H9 (cell line): ENCODE results near the gene PTCD2. TPM values are rescaled to one million over a fixed set of nuclear protein-coding genes. Genes with fewer than 3 reads are reported as not detected.
"Not testable (repeated sequence)": the region's sequence is repeated elsewhere in the genome, so short reads cannot be mapped to it uniquely, and the experiment has no call there.

Source experiments
- DNase-seq: peaks from one replicate; pipeline ENCODE4 v3.0.0-alpha.2; 2017
- H2AFZ ChIP-seq: one replicate; pipeline ENCODE4 v1.6.1; 2013; ENCODE audit warnings: mild to moderate bottlenecking, low read length, control low read depth, moderate library complexity
- H2AK5ac ChIP-seq: 2 replicates; pipeline ENCODE4 v1.6.1; 2013; ENCODE audit warnings: low read length, control low read depth, mixed read lengths; ENCODE audit not compliant: insufficient read length
- H2BK120ac ChIP-seq: one replicate; pipeline ENCODE4 v1.6.1; 2013; ENCODE audit warnings: low read depth, mild to moderate bottlenecking, low read length, control low read depth, inconsistent platforms; ENCODE audit not compliant: poor library complexity, severe bottlenecking
- H2BK12ac ChIP-seq: 2 replicates; pipeline ENCODE4 v1.6.1; 2013; ENCODE audit warnings: low read length, control low read depth, mixed read lengths, low read depth; ENCODE audit not compliant: insufficient read length
- H2BK15ac ChIP-seq: 2 replicates; pipeline ENCODE4 v1.6.1; 2013; ENCODE audit warnings: low read depth, low read length, control low read depth
- H2BK20ac ChIP-seq: one replicate; pipeline ENCODE4 v1.6.1; 2013; ENCODE audit warnings: low read depth, mild to moderate bottlenecking, low read length, control low read depth, inconsistent platforms; ENCODE audit not compliant: poor library complexity, severe bottlenecking
- H2BK5ac ChIP-seq: 2 replicates; pipeline ENCODE4 v1.6.1; 2013; ENCODE audit warnings: low read length, control low read depth, mixed read lengths; ENCODE audit not compliant: insufficient read length
- H3K14ac ChIP-seq: 2 replicates; pipeline ENCODE4 v1.6.1; 2013; ENCODE audit warnings: low read length, control low read depth; ENCODE audit not compliant: insufficient read depth
- H3K18ac ChIP-seq: 2 replicates; pipeline ENCODE4 v1.6.1; 2013; ENCODE audit warnings: low read depth, mild to moderate bottlenecking, mixed read lengths, low read length, control low read depth; ENCODE audit not compliant: insufficient read length
- H3K23ac ChIP-seq: 2 replicates; pipeline ENCODE4 v1.6.1; 2013; ENCODE audit warnings: low read length, control low read depth, mixed read lengths, low read depth; ENCODE audit not compliant: insufficient read length
- H3K23me2 ChIP-seq: 2 replicates; pipeline ENCODE4 v1.6.1; 2013; ENCODE audit warnings: low read depth, mild to moderate bottlenecking, mixed read lengths, low read length, control low read depth; ENCODE audit not compliant: insufficient read length, poor library complexity, severe bottlenecking
- H3K27ac ChIP-seq: 2 replicates; pipeline ENCODE4 v1.5.1; 2013; ENCODE audit warnings: low read length, control low read depth, mixed read lengths, low read depth; ENCODE audit not compliant: insufficient read length
- H3K27me3 ChIP-seq: 2 replicates; pipeline ENCODE4 v1.6.1; 2013; ENCODE audit warnings: low read length, control low read depth, inconsistent platforms; ENCODE audit not compliant: insufficient read depth
- H3K4ac ChIP-seq: 2 replicates; pipeline ENCODE4 v1.6.1; 2013; ENCODE audit warnings: low read depth, mild to moderate bottlenecking, control low read depth, inconsistent platforms, low read length, moderate library complexity
- H3K4me1 ChIP-seq: 2 replicates; pipeline ENCODE4 v1.6.1; 2013; ENCODE audit warnings: low read length, control low read depth, inconsistent platforms; ENCODE audit not compliant: insufficient read depth
- H3K4me2 ChIP-seq: 2 replicates; pipeline ENCODE4 v1.6.1; 2013; ENCODE audit warnings: low read length, control low read depth, mixed read lengths; ENCODE audit not compliant: insufficient read length, insufficient read depth
- H3K56ac ChIP-seq: 2 replicates; pipeline ENCODE4 v1.6.1; 2013; ENCODE audit warnings: low read depth, mild to moderate bottlenecking, mixed read lengths, low read length, control low read depth; ENCODE audit not compliant: insufficient read length
- H3K79me1 ChIP-seq: 2 replicates; pipeline ENCODE4 v1.6.1; 2013; ENCODE audit warnings: low read depth, mild to moderate bottlenecking, moderate library complexity, low read length, control low read depth, inconsistent platforms; ENCODE audit not compliant: insufficient read depth, poor library complexity, severe bottlenecking
- H3K79me2 ChIP-seq: 2 replicates; pipeline ENCODE4 v1.6.1; 2013; ENCODE audit warnings: low read length, control low read depth, inconsistent platforms; ENCODE audit not compliant: insufficient read depth
- H3K9ac ChIP-seq: 2 replicates; pipeline ENCODE4 v1.6.1; 2013; ENCODE audit warnings: low read length, control low read depth, mixed read lengths; ENCODE audit not compliant: insufficient read length; ENCODE audit errors: extremely low read depth
- H3K9me3 ChIP-seq: one replicate; pipeline ENCODE4 v1.6.1; 2013; ENCODE audit warnings: low read depth, low read length, inconsistent platforms; ENCODE audit not compliant: control insufficient read depth
- H3T11ph ChIP-seq: one replicate; pipeline ENCODE4 v1.6.1; 2013; ENCODE audit warnings: mild to moderate bottlenecking, low read length, control low read depth, inconsistent platforms
- H4K20me1 ChIP-seq: one replicate; pipeline ENCODE4 v1.6.1; 2013; ENCODE audit not compliant: control insufficient read depth, insufficient read length, insufficient read depth
- H4K5ac ChIP-seq: 2 replicates; pipeline ENCODE4 v1.6.1; 2013; ENCODE audit warnings: low read depth, mild to moderate bottlenecking, mixed read lengths, low read length, control low read depth; ENCODE audit not compliant: insufficient read length
- H4K8ac ChIP-seq: replicated peaks from 2 replicates; pipeline ENCODE4 v1.6.1; 2013; ENCODE audit warnings: low read length, control low read depth, mixed read lengths, low read depth; ENCODE audit not compliant: insufficient read length
- H4K91ac ChIP-seq: 2 replicates; pipeline ENCODE4 v1.6.1; 2013; ENCODE audit warnings: low read depth, mild to moderate bottlenecking, moderate library complexity, mixed read lengths, low read length, control low read depth; ENCODE audit not compliant: insufficient read length
- H3K27ac Mint-ChIP-seq, 3 experiments: 2 replicates in 2 of 3; 3 replicates in 1 of 3; pipeline ENCODE4 v1.8.0; 2020 to 2021; ENCODE audit warnings: mixed read lengths in 3 of 3, mild to moderate bottlenecking in 1 of 3, moderate library complexity in 1 of 3
- H3K27me3 Mint-ChIP-seq: 2 replicates; pipeline ENCODE4 v1.8.0; 2021; ENCODE audit warnings: low read depth, mild to moderate bottlenecking, moderate library complexity, mixed read lengths
- H3K36me3 Mint-ChIP-seq, 3 experiments: 2 replicates in 2 of 3; 3 replicates in 1 of 3; pipeline ENCODE4 v1.8.0; 2020 to 2021; ENCODE audit warnings: low read depth in 3 of 3, mixed read lengths in 3 of 3; ENCODE audit not compliant: insufficient read depth in 1 of 3
- H3K4me1 Mint-ChIP-seq, 2 experiments: 2 replicates each; pipeline ENCODE4 v1.8.0; 2020; ENCODE audit warnings: mixed read lengths in 2 of 2
- H3K4me3 Mint-ChIP-seq, 2 experiments: 2 replicates in 1 of 2; 3 replicates in 1 of 2; pipeline ENCODE4 v1.8.0; 2020 to 2021; ENCODE audit warnings: mild to moderate bottlenecking in 2 of 2, mixed read lengths in 2 of 2, moderate library complexity in 1 of 2
- H3K9me3 Mint-ChIP-seq, 2 experiments: 2 replicates in 1 of 2; 3 replicates in 1 of 2; pipeline ENCODE4 v1.8.0; 2020; ENCODE audit warnings: mild to moderate bottlenecking in 2 of 2, mixed read lengths in 2 of 2, moderate library complexity in 1 of 2
- WGBS: extraction: QIAGEN DNeasy Blood & Tissue Kit; methylation state at CpG from one replicate; pipeline ENCODE4 v1.1.7; 2013; ENCODE audit warnings: missing lambda C conversion rate, low lambda C conversion rate, mixed read lengths; ENCODE audit not compliant: insufficient read length; ENCODE audit errors: extremely low coverage; 5-methylcytosine and 5-hydroxymethylcytosine counted together
- total RNA-seq: library from RNA; stranded (reverse); gene quantifications from 2 replicates; pipeline ENCODE4 v1.2.1, GENCODE V29; 2021
- TF ChIP-seq, protein P1 (sequence below): fragments of 200-600 bp; sonication (generic); conservative IDR thresholded peaks from 3 replicates; pipeline ENCODE4 v1.8.0; 2021; ENCODE audit warnings: antibody characterized with exemption, mild to moderate bottlenecking

Gene PTCD2
- total RNA-seq, 1 experiment from 2014 or later, result 12.7 TPM

- H3K4me2 ChIP-seq, result no peak overlapping the region
- H3K79me2 ChIP-seq, result peaks cover 6% of the 10 kb centered on the region
- Mint-ChIP-seq H3K27ac (peak overlapping the region in 1 of 3 experiments; percentile 32; a peak in 1 of 7 replicates), H3K27me3 (no peaks in the 10 kb centered on the region), H3K36me3 (peaks cover 8 to 36% (median 25%) of the 10 kb centered on the region in 3 experiments; a peak in 5 of 7 replicates), H3K4me3 (no peak overlapping the region), H3K9me3 (no peaks in the 10 kb centered on the region), H3K4me1 (peaks cover 24 to 27% of the 10 kb centered on the region in 2 experiments)
- no peak overlapping the region for H3K23ac ChIP-seq
- H2AFZ ChIP-seq, result no peak overlapping the region
- no peak overlapping the region for H2BK120ac ChIP-seq
- H2BK15ac ChIP-seq, result no peak overlapping the region
- H4K20me1 ChIP-seq, result no peaks in the 10 kb centered on the region
- H3K27me3 ChIP-seq, result no peaks in the 10 kb centered on the region
- TF ChIP-seq, protein P1, sequence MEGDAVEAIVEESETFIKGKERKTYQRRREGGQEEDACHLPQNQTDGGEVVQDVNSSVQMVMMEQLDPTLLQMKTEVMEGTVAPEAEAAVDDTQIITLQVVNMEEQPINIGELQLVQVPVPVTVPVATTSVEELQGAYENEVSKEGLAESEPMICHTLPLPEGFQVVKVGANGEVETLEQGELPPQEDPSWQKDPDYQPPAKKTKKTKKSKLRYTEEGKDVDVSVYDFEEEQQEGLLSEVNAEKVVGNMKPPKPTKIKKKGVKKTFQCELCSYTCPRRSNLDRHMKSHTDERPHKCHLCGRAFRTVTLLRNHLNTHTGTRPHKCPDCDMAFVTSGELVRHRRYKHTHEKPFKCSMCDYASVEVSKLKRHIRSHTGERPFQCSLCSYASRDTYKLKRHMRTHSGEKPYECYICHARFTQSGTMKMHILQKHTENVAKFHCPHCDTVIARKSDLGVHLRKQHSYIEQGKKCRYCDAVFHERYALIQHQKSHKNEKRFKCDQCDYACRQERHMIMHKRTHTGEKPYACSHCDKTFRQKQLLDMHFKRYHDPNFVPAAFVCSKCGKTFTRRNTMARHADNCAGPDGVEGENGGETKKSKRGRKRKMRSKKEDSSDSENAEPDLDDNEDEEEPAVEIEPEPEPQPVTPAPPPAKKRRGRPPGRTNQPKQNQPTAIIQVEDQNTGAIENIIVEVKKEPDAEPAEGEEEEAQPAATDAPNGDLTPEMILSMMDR, result no peak
- H3K4me1 ChIP-seq, result 0 out of 2 replicates have a peak, but pooled peaks cover 3% of the 10 kb centered on the region
- no peak overlapping the region for H4K91ac ChIP-seq
- no peak overlapping the region for H3K18ac ChIP-seq
- H3K4ac ChIP-seq, result no peak overlapping the region
- H3K27ac ChIP-seq, result no peak overlapping the region
- H4K5ac ChIP-seq, result no peak overlapping the region
- no peak overlapping the region for H2BK20ac ChIP-seq
- no peak overlapping the region for H4K8ac ChIP-seq
- H2BK12ac ChIP-seq, result no peak overlapping the region
- H3K9me3 ChIP-seq, result no peaks in the 10 kb centered on the region
- H3K14ac ChIP-seq, result no peak overlapping the region
- H3K23me2 ChIP-seq, result no peaks in the 10 kb centered on the region
- H2BK5ac ChIP-seq, result no peak overlapping the region
- DNase-seq, result no peak
- H3K79me1 ChIP-seq, result peaks cover 6% of the 10 kb centered on the region
- no peak overlapping the region for H3K56ac ChIP-seq
- H3T11ph ChIP-seq, result no peak overlapping the region
- H2AK5ac ChIP-seq, result no peak overlapping the region
- H3K9ac ChIP-seq, result no peak overlapping the region
- WGBS, result no CpG with 5 or more reads among the region's 2 CpGs
Measured at GRCh38 chr5:72296256-72296655, 23.9 kb upstream of the PTCD2 start.

- not testable (repeated sequence) for H3T11ph ChIP-seq, H3K79me2 ChIP-seq, H3K9me3 Mint-ChIP-seq, H3K27me3 ChIP-seq, H2BK12ac ChIP-seq, H2BK15ac ChIP-seq, H3K79me1 ChIP-seq, H3K23ac ChIP-seq, H3K4me2 ChIP-seq, H3K4me3 Mint-ChIP-seq, H3K27ac ChIP-seq, H3K9me3 ChIP-seq, H3K23me2 ChIP-seq, DNase-seq, H4K8ac ChIP-seq, H2BK20ac ChIP-seq, H3K9ac ChIP-seq, H3K4me1 ChIP-seq, H4K5ac ChIP-seq, H2AFZ ChIP-seq, H4K91ac ChIP-seq, H2BK5ac ChIP-seq, H2BK120ac ChIP-seq, H4K20me1 ChIP-seq, H3K56ac ChIP-seq, H2AK5ac ChIP-seq, H3K27me3 Mint-ChIP-seq, H3K18ac ChIP-seq, H3K14ac ChIP-seq, H3K4ac ChIP-seq
- Mint-ChIP-seq H3K27ac (peak overlapping the region in 1 of 3 experiments; percentile 41; a peak in 4 of 7 replicates), H3K4me1 (peaks cover 33 to 36% of the 10 kb centered on the region in 2 experiments), H3K36me3 (peaks cover 8 to 36% (median 25%) of the 10 kb centered on the region in 3 experiments; a peak in 5 of 7 replicates)
- no CpG with 5 or more reads among the region's 3 CpGs for WGBS
Measured at GRCh38 chr5:72298136-72298535, 22.0 kb upstream of the PTCD2 start.
